GM18517 (cell line): ENCODE measurements around the gene CHL1.

Experiments
- ATAC-seq: cut with Tn5 transposase; IDR thresholded peaks from one replicate; pipeline ENCODE4 v1.9.1; 2021; ENCODE audit warnings: mild to moderate bottlenecking, moderate library complexity; ENCODE audit not compliant: unreplicated experiment

The CHL1 gene, protein sequence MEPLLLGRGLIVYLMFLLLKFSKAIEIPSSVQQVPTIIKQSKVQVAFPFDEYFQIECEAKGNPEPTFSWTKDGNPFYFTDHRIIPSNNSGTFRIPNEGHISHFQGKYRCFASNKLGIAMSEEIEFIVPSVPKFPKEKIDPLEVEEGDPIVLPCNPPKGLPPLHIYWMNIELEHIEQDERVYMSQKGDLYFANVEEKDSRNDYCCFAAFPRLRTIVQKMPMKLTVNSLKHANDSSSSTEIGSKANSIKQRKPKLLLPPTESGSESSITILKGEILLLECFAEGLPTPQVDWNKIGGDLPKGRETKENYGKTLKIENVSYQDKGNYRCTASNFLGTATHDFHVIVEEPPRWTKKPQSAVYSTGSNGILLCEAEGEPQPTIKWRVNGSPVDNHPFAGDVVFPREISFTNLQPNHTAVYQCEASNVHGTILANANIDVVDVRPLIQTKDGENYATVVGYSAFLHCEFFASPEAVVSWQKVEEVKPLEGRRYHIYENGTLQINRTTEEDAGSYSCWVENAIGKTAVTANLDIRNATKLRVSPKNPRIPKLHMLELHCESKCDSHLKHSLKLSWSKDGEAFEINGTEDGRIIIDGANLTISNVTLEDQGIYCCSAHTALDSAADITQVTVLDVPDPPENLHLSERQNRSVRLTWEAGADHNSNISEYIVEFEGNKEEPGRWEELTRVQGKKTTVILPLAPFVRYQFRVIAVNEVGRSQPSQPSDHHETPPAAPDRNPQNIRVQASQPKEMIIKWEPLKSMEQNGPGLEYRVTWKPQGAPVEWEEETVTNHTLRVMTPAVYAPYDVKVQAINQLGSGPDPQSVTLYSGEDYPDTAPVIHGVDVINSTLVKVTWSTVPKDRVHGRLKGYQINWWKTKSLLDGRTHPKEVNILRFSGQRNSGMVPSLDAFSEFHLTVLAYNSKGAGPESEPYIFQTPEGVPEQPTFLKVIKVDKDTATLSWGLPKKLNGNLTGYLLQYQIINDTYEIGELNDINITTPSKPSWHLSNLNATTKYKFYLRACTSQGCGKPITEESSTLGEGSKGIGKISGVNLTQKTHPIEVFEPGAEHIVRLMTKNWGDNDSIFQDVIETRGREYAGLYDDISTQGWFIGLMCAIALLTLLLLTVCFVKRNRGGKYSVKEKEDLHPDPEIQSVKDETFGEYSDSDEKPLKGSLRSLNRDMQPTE (N-terminal part only)

GRCh38 chr3:196311-197148, at the start of gene CHL1:
TSS of gene CHL1 (plus strand) at chr3:196763. CDS start at chr3:319777, 123,014 bp downstream.
- ATAC-seq = no peak

GRCh38 chr3:151614-152189, 44.9 kb upstream of the CHL1 start:
- no peak for ATAC-seq

GRCh38 chr3:159974-160373, 36.6 kb upstream of the CHL1 start:
- ATAC-seq = no peak

DNA sequence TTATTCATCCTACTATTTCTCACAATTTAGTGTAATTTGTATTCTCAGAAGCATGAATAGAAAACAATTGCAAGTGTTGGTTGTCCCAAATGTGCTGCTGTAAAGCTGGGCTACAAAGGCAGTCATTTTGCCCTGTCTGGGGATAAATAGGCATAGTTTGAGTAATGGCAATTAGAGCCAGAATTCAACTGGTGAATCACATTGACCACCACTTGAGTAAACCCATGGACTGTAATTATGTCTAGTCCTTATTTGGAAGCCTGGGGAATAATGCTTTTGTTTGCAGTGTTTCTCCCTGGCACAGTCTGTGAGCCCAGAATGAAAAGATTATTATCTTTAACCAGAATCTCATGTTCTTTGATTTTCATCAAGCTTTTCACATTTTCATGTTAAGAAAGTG, 30.5 kb upstream of the CHL1 start:
- no peak for ATAC-seq

- no peak for ATAC-seq
Measured at GRCh38 chr3:166799-167198, 29.8 kb upstream of the CHL1 start.

DNA sequence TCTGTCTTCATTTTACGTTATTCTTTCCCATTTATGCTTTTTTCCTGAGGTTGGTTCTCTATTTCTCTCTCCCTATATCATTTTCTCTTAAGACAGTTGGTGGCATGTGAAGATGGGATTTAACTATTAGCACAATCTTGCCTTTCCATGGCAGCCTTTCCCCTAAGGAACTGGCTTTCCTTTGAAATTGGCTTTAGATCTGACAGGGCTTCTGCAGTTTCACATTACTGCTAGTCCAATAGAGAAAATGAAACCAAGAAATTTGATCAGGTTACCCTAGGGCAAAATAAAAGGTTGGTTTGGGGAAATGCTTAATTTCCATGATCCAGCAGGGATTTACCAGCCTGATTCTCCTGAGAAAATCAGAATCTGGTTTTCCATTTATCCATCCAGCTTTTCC, 22.7 kb upstream of the CHL1 start:
- peak; percentile 90 for ATAC-seq

DNA sequence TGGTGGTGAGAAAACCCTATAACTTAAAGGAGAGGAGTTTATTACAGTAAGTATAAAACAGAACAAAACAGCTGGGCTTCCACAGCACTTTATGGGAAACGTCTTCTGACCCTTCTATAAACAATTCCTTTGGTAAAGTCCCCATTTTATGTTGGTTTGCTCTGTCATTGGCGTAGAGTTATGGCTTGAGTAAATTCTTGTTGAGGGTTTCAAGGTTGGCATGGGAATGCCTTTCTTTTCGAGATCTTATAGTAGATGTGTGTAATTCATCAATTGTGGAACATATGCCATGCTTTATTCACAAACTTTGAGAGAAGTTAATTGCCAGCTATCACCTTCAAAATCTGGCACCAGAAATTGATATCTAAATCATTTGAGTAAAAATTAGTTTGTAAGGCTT, 11.6 kb upstream of the CHL1 start:
- ATAC-seq = no peak

DNA sequence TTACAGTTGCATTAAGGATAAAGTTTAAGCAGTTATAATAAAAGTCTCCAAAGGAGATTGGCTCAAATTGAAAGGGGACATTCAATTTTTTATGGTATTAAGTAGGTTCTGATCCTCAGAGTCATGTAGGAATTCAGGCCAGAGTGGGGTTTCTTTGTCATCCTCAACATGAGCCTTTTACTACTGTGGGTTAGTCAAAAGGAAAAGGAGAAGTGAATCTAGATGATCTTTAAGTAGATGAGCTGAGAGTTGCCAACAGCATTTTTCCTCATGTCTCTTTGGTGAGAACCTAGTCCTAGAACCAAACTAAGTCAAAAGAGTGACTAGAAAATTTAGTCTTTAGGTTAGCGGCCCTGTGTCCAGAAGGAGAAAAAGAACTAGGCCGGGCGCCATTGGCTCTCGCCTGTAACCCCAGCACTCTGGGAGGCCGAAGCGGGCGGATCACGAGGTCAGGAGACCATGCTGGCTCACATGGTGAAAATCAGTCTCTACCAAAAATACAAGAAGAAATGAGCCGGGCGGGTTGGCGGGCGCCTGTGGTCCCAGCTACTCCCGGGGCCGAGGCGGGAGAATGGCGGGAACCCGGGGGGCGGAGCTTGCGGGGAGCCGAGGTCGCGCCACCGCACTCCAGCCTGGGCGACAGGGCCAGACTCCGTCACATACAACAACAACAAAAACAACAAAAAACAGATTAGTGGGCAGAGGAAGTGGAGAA, 4.2 kb upstream of the CHL1 start:
- ATAC-seq = peak; percentile 64

DNA sequence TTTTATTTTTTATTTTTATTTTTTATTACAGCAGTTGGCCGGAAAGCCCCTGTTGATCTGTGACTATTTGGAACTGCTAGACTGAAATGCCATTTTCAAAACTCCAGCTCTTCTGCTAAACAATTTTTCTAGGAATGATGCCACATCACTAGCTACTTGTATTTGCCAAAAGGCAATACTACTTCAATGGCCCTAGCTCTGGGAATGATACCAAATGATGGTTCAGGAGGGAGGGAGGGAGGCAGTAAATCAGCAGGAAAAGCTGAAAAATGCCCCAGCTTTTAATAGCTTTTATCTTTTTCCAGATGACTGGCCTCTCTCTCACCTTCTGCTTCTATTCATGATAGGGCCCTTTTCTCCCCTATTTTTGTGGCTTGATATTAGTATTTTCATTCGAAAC, 2.6 kb upstream of the CHL1 start:
- no peak for ATAC-seq

- ATAC-seq = no peak
Measured at GRCh38 chr3:194421-194820, 2.1 kb upstream of the CHL1 start.

GRCh38 chr3:195666-196065, 897 bp upstream of the CHL1 start:
- no peak for ATAC-seq

GRCh38 chr3:197149-197827, 725 bp downstream of the CHL1 start:
- no peak for ATAC-seq

GRCh38 chr3:197828-198491, 1.4 kb downstream of the CHL1 start:
- ATAC-seq = peak; percentile 38

DNA sequence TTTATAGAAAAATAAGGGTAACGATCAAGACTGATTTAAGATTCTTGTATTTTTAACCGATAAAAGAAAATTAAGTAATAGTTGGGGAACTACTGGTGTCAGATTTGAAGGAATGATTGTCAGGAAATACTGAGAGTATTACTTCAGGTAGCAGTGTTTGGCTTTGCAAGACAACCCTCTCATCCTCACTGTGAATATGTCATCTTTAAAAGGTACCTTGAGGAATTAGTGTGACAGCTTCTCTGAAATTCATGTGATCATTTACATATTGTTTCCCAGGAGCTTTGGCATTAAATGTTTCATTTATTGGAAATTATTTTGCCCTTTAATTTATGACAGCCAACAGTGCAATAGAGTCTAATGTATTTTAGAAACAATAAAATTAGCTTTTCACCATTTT, 3.3 kb downstream of the CHL1 start:
- ATAC-seq = no peak

DNA sequence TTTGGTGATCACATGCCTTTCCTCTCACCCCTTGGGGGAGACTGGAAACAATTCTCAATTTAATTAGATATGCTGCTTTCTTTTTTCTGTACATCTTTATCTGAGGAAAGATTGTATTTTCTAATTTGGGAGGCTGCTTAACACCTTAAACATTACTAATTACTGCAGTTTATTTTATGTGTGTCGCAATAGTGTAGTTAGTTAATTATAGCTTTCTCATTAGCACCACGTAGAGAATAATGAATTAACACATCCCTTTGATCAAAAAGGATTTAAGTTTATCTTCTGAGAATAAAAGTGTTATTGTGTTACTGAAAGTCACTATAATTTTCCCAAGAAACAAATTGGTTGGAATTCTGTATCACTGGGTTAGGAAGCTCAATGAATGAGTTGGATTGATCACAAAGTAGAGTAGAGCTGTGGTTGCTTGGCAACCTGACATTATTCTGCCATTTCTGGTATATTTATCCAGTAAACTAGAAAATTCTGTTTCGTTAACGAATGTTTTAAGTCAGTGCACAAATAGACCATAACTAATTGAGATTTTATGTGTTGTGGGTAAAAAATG, 4.3 kb downstream of the CHL1 start:
- no peak for ATAC-seq

GRCh38 chr3:204102-204501, 7.5 kb downstream of the CHL1 start:
- ATAC-seq = no peak

DNA sequence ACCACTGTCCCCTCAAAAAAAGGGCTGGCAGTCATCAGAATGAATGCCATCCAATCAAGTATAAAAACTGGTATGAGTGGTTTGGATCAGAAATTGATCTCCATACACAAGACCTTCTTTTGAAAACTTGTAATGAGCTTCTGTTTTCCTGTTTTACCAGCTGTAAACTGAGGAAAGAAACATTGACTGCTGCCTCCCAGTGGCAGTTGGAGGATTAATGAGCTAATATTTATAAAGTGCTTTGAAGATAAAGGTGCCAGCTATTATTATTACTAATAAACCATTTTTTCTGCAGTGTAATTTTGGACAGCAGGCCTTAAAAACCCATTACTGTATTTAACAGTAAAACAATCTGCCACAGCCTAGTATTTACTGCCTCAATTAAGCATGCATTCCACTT, 11.4 kb downstream of the CHL1 start:
- ATAC-seq = no peak

GRCh38 chr3:210669-211068, 14.1 kb downstream of the CHL1 start:
- ATAC-seq = no peak
